Trophoblast cell (in vitro differentiated cells and primary cell): ENCODE results near the gene SLC16A12.

ENCODE experiments used
- DNase-seq, 2 donors: peaks; one replicate each; pipeline ENCODE4 v3.0.0-alpha.2; 2016
- H2AFZ ChIP-seq: 2 replicates; pipeline ENCODE4 v1.6.1; 2013; ENCODE audit warnings: low read length, moderate library complexity, mild to moderate bottlenecking; ENCODE audit not compliant: insufficient read depth, poor library complexity
- H2AK5ac ChIP-seq: 2 replicates; pipeline ENCODE4 v1.6.1; 2013; ENCODE audit warnings: mild to moderate bottlenecking, low read length
- H2BK120ac ChIP-seq: 2 replicates; pipeline ENCODE4 v1.6.1; 2013; ENCODE audit warnings: low read length, mild to moderate bottlenecking, moderate library complexity; ENCODE audit not compliant: insufficient read depth, poor library complexity
- H2BK12ac ChIP-seq: 2 replicates; pipeline ENCODE4 v1.6.1; 2013; ENCODE audit warnings: mild to moderate bottlenecking, low read length, moderate library complexity
- H2BK5ac ChIP-seq: 2 replicates; pipeline ENCODE4 v1.6.1; 2013; ENCODE audit warnings: low read length, low read depth, moderate library complexity, mild to moderate bottlenecking; ENCODE audit not compliant: poor library complexity
- H3K14ac ChIP-seq: 2 replicates; pipeline ENCODE4 v1.6.1; 2013; ENCODE audit warnings: mild to moderate bottlenecking, low read length
- H3K18ac ChIP-seq: 2 replicates; pipeline ENCODE4 v1.6.1; 2013; ENCODE audit warnings: mild to moderate bottlenecking, low read length
- H3K23ac ChIP-seq: 2 replicates; pipeline ENCODE4 v1.6.1; 2013; ENCODE audit warnings: low read length
- H3K27ac ChIP-seq: 2 replicates; pipeline ENCODE4 v1.5.1; 2013; ENCODE audit warnings: low read depth, mild to moderate bottlenecking, inconsistent platforms, low read length, moderate library complexity
- H3K27me3 ChIP-seq: 2 replicates; pipeline ENCODE4 v1.6.1; 2013; ENCODE audit warnings: inconsistent platforms, mild to moderate bottlenecking, low read length, moderate library complexity; ENCODE audit not compliant: insufficient read depth
- H3K36me3 ChIP-seq, 2 experiments: 1 replicate in 1 of 2; 2 replicates in 1 of 2; pipeline ENCODE4 v1.6.1; 2013; ENCODE audit warnings: low read length in 2 of 2, mild to moderate bottlenecking in 2 of 2, moderate library complexity in 1 of 2; ENCODE audit not compliant: insufficient read depth in 2 of 2, control insufficient read depth in 1 of 2
- H3K4ac ChIP-seq: 2 replicates; pipeline ENCODE4 v1.6.1; 2013; ENCODE audit warnings: low read depth, mild to moderate bottlenecking, low read length, moderate library complexity
- H3K4me1 ChIP-seq, 2 experiments: 1 replicate in 1 of 2; 2 replicates in 1 of 2; pipeline ENCODE4 v1.6.1; 2013; ENCODE audit warnings: low read length in 2 of 2, mild to moderate bottlenecking in 2 of 2, moderate library complexity in 1 of 2; ENCODE audit not compliant: insufficient read depth in 2 of 2, control insufficient read depth in 1 of 2
- H3K4me2 ChIP-seq: 2 replicates; pipeline ENCODE4 v1.6.1; 2013; ENCODE audit warnings: inconsistent platforms, mild to moderate bottlenecking, low read length, moderate library complexity
- H3K4me3 ChIP-seq: 2 replicates; pipeline ENCODE4 v1.5.1; 2013; ENCODE audit warnings: mild to moderate bottlenecking, low read depth, low read length, inconsistent platforms
- H3K79me1 ChIP-seq: one replicate; pipeline ENCODE4 v1.6.1; 2013; ENCODE audit warnings: low read length
- H3K79me2 ChIP-seq: 2 replicates; pipeline ENCODE4 v1.6.1; 2013; ENCODE audit warnings: low read length, mild to moderate bottlenecking; ENCODE audit not compliant: control insufficient read depth, insufficient read depth, poor library complexity
- H3K9ac ChIP-seq: 2 replicates; pipeline ENCODE4 v1.6.1; 2013; ENCODE audit warnings: mild to moderate bottlenecking, low read length
- H3K9me3 ChIP-seq: 2 replicates; pipeline ENCODE4 v1.6.1; 2013; ENCODE audit warnings: low read depth, mild to moderate bottlenecking, control low read depth, inconsistent platforms, low read length; ENCODE audit not compliant: insufficient read depth
- H4K12ac ChIP-seq: 2 replicates; pipeline ENCODE4 v1.6.1; 2013; ENCODE audit warnings: low read depth, mild to moderate bottlenecking, low read length, moderate library complexity
- H4K8ac ChIP-seq: 2 replicates; pipeline ENCODE4 v1.6.1; 2013; ENCODE audit warnings: low read depth, mild to moderate bottlenecking, low read length, moderate library complexity
- H4K91ac ChIP-seq: one replicate; pipeline ENCODE4 v1.6.1; 2013; ENCODE audit warnings: low read depth, mild to moderate bottlenecking, low read length, moderate library complexity
- WGBS: extraction: QIAGEN DNeasy Blood & Tissue Kit; methylation state at CpG from one replicate; pipeline ENCODE4 v1.1.7; 2013; ENCODE audit warnings: missing lambda C conversion rate; ENCODE audit not compliant: insufficient read length, insufficient coverage; ENCODE audit errors: extremely low coverage; 5-methylcytosine and 5-hydroxymethylcytosine counted together

SLC16A12 gene

DNA sequence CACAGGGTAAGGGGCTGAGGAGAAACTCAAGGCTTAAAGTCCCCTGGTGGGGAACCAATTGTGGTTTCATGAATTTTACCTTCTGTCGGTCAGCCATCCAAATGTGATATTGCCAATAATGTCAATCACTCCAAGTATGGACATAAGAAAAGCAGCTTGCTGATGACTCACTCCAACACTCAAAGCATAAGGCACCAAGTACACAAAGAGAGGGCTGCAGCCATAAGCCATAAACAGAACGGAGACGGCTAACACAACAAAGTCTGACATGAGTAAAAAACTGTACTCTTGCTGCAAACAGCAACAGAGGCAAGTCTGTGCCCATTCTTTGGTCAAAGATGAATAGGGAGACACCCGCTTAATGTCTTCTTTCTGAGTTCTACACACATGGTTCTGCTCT, 96.9 kb downstream of the SLC16A12 start:
- Histone ChIP-seq H2BK120ac (no peak overlapping the region), H4K8ac (no peak overlapping the region), H3K9ac (no peak overlapping the region), H3K14ac (no peak overlapping the region), H3K27ac (no peak overlapping the region), H3K18ac (no peak overlapping the region), H3K4me3 (no peak overlapping the region), H4K91ac (no peak overlapping the region), H3K79me2 (no peaks in the 10 kb centered on the region), H3K9me3 (no peaks in the 10 kb centered on the region), H3K27me3 (no peaks in the 10 kb centered on the region), H2BK12ac (no peak overlapping the region), H3K4ac (no peak overlapping the region), H3K36me3 (no peaks in the 10 kb centered on the region), H3K23ac (no peak overlapping the region), H3K79me1 (no peaks in the 10 kb centered on the region), H2AK5ac (no peak overlapping the region), H2BK5ac (no peak overlapping the region), H3K4me1 (no peaks in the 10 kb centered on the region), H2AFZ (no peak overlapping the region), H3K4me2 (no peak overlapping the region), H4K12ac (no peak overlapping the region)
- no peak for DNase-seq
- WGBS: no CpG with 5 or more reads among the region's 4 CpGs

DNA sequence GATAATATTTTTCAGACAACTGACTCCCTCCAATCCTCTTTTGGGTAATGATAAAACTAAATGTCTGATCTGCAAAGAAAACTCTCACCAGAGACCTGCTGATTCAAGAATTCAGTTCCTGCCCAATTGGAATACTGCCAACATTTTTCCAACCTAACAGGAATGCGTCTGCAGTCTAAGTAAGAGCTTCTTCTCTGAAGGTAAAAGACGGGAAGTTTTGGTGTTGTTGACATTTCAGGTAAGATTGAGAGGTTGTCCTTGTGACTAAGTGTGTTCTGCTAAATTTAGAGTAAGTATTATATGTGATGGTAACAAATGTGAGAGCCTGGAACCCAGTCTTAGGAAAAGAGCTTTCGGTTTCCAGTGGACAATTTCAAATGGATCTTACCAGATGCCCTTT, 103.4 kb downstream of the SLC16A12 start:
- Histone ChIP-seq H3K4me3 (no peak overlapping the region), H4K12ac (no peak overlapping the region), H3K4me1 (no peaks in the 10 kb centered on the region), H3K4ac (no peak overlapping the region), H2BK5ac (no peak overlapping the region), H4K91ac (no peak overlapping the region), H2AFZ (no peak overlapping the region), H3K27ac (no peak overlapping the region), H3K36me3 (no peaks in the 10 kb centered on the region), H3K79me2 (no peaks in the 10 kb centered on the region), H3K23ac (no peak overlapping the region), H3K27me3 (no peaks in the 10 kb centered on the region), H3K9me3 (no peaks in the 10 kb centered on the region), H2BK12ac (no peak overlapping the region), H2AK5ac (no peak overlapping the region), H2BK120ac (no peak overlapping the region), H3K79me1 (no peaks in the 10 kb centered on the region), H3K9ac (no peak overlapping the region), H4K8ac (no peak overlapping the region), H3K14ac (no peak overlapping the region), H3K4me2 (no peak overlapping the region), H3K18ac (no peak overlapping the region)
- whole genome bisulfite sequencing: no CpG with 5 or more reads among the region's 3 CpGs
- peak in 1 of 2 donors; percentile 57 for DNase-seq

DNA sequence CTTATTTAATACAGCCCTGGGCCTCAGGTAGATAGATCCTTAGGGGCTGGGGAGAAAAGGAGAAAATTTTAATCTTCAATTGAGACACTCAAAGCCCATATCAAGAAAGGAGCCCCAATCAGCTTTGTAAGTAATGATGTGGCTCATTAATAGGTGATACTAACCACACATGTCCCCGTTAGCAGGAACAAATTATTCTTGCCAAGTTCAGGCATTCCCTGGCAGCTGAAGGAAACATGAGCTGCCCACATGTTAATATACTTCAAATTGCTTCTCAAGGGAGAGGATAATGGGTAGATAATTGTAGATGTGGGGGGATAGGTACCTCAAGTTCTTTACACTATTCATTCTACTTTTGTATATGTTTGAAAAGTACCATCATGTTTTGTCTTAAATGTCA, 106.5 kb downstream of the SLC16A12 start:
- Histone ChIP-seq H3K79me2 (no peaks in the 10 kb centered on the region), H2BK12ac (no peak overlapping the region), H3K4me3 (no peak overlapping the region), H3K9me3 (no peaks in the 10 kb centered on the region), H2BK5ac (no peak overlapping the region), H3K4me1 (no peaks in the 10 kb centered on the region), H3K18ac (no peak overlapping the region), H3K4ac (no peak overlapping the region), H3K4me2 (no peak overlapping the region), H3K27me3 (no peaks in the 10 kb centered on the region), H2AK5ac (no peak overlapping the region), H3K27ac (no peak overlapping the region), H3K23ac (no peak overlapping the region), H2AFZ (no peak overlapping the region), H2BK120ac (no peak overlapping the region), H3K36me3 (no peaks in the 10 kb centered on the region), H4K91ac (no peak overlapping the region), H4K8ac (no peak overlapping the region), H3K79me1 (no peaks in the 10 kb centered on the region), H4K12ac (no peak overlapping the region), H3K9ac (no peak overlapping the region), H3K14ac (no peak overlapping the region)
- DNase-seq: no peak
- WGBS: no CpG with 5 or more reads among the region's 1 CpG

DNA sequence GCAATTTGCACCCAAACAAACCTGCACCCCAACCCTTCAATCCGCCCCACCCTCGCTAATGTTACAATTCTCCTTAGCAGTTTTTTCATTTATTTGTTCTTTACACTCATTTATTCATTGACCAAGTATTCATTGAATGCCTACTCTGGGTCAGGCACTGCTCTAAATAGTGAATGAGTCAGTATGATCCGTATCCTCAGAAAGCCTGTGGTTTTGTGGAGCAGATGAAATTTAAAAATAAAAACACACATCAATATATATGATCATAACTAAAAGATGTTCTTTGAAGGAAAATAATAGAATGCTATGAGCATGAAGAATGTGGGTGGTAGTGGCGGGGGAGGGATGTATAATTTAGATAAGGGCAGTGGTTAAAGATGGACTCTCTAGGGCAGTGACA, 107.8 kb downstream of the SLC16A12 start:
- no peak overlapping the region for H3K27ac ChIP-seq
- no peak overlapping the region for H3K4me2 ChIP-seq
- H3K4me1 ChIP-seq: no peaks in the 10 kb centered on the region
- H3K23ac ChIP-seq: no peak overlapping the region
- H3K27me3 ChIP-seq: no peaks in the 10 kb centered on the region
- no peak overlapping the region for H3K4ac ChIP-seq
- no peak overlapping the region for H4K91ac ChIP-seq
- no CpG with 5 or more reads among the region's 4 CpGs for WGBS
- no peak overlapping the region for H4K12ac ChIP-seq
- H3K79me1 ChIP-seq: no peaks in the 10 kb centered on the region
- H2AK5ac ChIP-seq: no peak overlapping the region
- H3K79me2 ChIP-seq: no peaks in the 10 kb centered on the region
- H3K9me3 ChIP-seq: no peaks in the 10 kb centered on the region
- H2BK12ac ChIP-seq: no peak overlapping the region
- H2BK5ac ChIP-seq: no peak overlapping the region
- H3K14ac ChIP-seq: no peak overlapping the region
- no peak overlapping the region for H2AFZ ChIP-seq
- H3K36me3 ChIP-seq: no peaks in the 10 kb centered on the region
- no peak overlapping the region for H3K4me3 ChIP-seq
- H3K18ac ChIP-seq: no peak overlapping the region
- DNase-seq: no peak
- H4K8ac ChIP-seq: no peak overlapping the region
- no peak overlapping the region for H3K9ac ChIP-seq
- H2BK120ac ChIP-seq: no peak overlapping the region
